SU-DHL-6 (cell line): ENCODE data around the gene RIN3.

Experiments
- EZH2phosphoT487 ChIP-seq: fragments of 200-600 bp; sonication (generic), shearing (Covaris generic); conservative IDR thresholded peaks from 2 replicates; pipeline ENCODE4 v1.6.1; 2018; ENCODE audit warnings: mild to moderate bottlenecking, antibody characterized with exemption, low read length, moderate library complexity, mixed read lengths
- TF ChIP-seq, protein P1 (sequence below): fragments of 200-600 bp; sonication (generic); IDR thresholded peaks from one replicate; pipeline ENCODE4 v1.5.1; 2017; ENCODE audit warnings: antibody characterized with exemption, mild to moderate bottlenecking, low read length, moderate library complexity; ENCODE audit not compliant: insufficient read depth, poor library complexity, severe bottlenecking

DNA sequence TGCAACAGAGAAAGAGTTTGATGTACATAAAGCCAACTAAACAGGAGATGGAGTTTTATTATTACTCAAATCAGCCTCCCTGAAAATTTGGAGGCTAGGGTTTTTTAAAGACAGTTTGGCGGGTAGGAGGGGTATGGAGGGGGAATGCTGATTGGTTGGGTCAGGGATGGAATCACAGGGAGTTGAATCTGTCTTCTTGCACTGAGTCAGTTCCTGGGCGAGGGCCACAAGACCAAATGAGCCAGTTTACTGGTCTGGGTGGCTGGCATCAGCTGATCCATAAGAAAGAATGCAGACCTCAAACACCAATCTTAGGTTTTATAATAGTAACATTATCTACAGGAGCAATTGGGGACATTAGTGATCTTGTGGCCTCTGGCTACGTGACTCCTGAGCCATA lies 64.9 kb downstream of the RIN3 start:
- TF ChIP-seq, protein P1, sequence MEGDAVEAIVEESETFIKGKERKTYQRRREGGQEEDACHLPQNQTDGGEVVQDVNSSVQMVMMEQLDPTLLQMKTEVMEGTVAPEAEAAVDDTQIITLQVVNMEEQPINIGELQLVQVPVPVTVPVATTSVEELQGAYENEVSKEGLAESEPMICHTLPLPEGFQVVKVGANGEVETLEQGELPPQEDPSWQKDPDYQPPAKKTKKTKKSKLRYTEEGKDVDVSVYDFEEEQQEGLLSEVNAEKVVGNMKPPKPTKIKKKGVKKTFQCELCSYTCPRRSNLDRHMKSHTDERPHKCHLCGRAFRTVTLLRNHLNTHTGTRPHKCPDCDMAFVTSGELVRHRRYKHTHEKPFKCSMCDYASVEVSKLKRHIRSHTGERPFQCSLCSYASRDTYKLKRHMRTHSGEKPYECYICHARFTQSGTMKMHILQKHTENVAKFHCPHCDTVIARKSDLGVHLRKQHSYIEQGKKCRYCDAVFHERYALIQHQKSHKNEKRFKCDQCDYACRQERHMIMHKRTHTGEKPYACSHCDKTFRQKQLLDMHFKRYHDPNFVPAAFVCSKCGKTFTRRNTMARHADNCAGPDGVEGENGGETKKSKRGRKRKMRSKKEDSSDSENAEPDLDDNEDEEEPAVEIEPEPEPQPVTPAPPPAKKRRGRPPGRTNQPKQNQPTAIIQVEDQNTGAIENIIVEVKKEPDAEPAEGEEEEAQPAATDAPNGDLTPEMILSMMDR: no peak
- TF ChIP-seq EZH2phosphoT487: no peak
